AG04450 (cell line): Measurements from ENCODE around the gene MYO1A. TPM values are rescaled to one million over a fixed set of nuclear protein-coding genes. Genes with fewer than 3 reads are reported as not detected.

Source experiments
- CTCF ChIA-PET: fragments of 300-600, 350-600 bp; formaldehyde crosslinking; extraction: SDS; loops from one replicate; lab custom pipeline; 2022; ENCODE audit warnings: antibody characterized with exemption, inconsistent platforms; lab: Charles Lee
- POLR2A ChIA-PET: fragments of 350-600 bp; formaldehyde crosslinking; extraction: SDS; loops from one replicate; lab custom pipeline; 2021; ENCODE audit warnings: antibody characterized with exemption, inconsistent platforms; lab: Yijun Ruan, JAX
- DNase-seq: peaks from one replicate; pipeline ENCODE4 v3.0.0-alpha.2; 2011; ENCODE audit warnings: low read depth, low spot score
- H3K27ac ChIP-seq: one replicate; pipeline ENCODE4 v1.5.1; 2012; ENCODE audit warnings: low read depth, low read length, control low read depth
- H3K27me3 ChIP-seq: one replicate; pipeline ENCODE4 v1.6.0; 2012; ENCODE audit warnings: low read length; ENCODE audit not compliant: control insufficient read depth, insufficient read depth
- H3K4me3 ChIP-seq: 2 replicates; pipeline ENCODE4 v1.5.1; 2011; ENCODE audit warnings: mild to moderate bottlenecking, low read depth, low read length, control low read depth
- H3K9me3 ChIP-seq: 2 replicates; pipeline ENCODE4 v1.5.1; 2012; ENCODE audit warnings: low read length; ENCODE audit not compliant: control insufficient read depth, insufficient read depth
- CTCF ChIP-seq: IDR thresholded peaks from 2 replicates; pipeline ENCODE4 v1.5.1; 2011; ENCODE audit warnings: low read depth, low read length, control low read depth, inconsistent platforms
- polyA minus RNA-seq: library from RNA; depleted of rRNA, polyadenylated mRNA; stranded (reverse); fragments of >200 nt; gene quantifications from 2 replicates; pipeline ENCODE4 v1.2.3, GENCODE V29; 2011; rRNA and poly(A)+ RNA removed
- polyA plus RNA-seq: library from polyadenylated mRNA; depleted of rRNA; stranded (reverse); fragments of >200 nt; gene quantifications from 2 replicates; pipeline ENCODE4 v1.2.3, GENCODE V29; 2011; rRNA removed

The MYO1A gene
- polyA plus RNA-seq, result not detected in 2 replicates
- polyA minus RNA-seq, result 0.04 TPM in 1 of 2 replicates, not detected in the other

- TF ChIP-seq CTCF, result no peak
- CTCF ChIA-PET, result interaction anchor here (1.4 to 2.4 kb wide), 4 partner anchors 11 to 43 kb away, joined by 5 to 9 read pairs (median 6); partner anchors contain the start of gene ZBTB39
- POLR2A ChIA-PET, result no interaction called here
- Histone ChIP-seq H3K27ac (no peak within 1 kb of the TSS), H3K27me3 (peaks cover 8% of the 10 kb centered on the region), H3K9me3 (no peaks in the 10 kb centered on the region), H3K4me3 (no peak within 1 kb of the TSS)
- DNase-seq, result no peak
Observed at GRCh38 chr12:57049890-57050289, at the start of gene MYO1A. Gene MYO1A (minus strand): TSS chr12:57050129. CDS start chr12:57048323, 1,806 bp downstream.

- Histone ChIP-seq H3K4me3 (no peak overlapping the region), H3K9me3 (no peaks in the 10 kb centered on the region), H3K27ac (no peak overlapping the region), H3K27me3 (no peaks in the 10 kb centered on the region)
- CTCF ChIA-PET, result interaction anchor here (2.5 to 2.6 kb wide), 2 partner anchors 13 to 77 kb away, joined by 9 to 10 read pairs; partner anchors contain the start of gene STAT6
- POLR2A ChIA-PET, result interaction anchor here (0.8 to 13.0 kb wide), 2 partner anchors 8 to 11 kb away, joined by 3 to 258 read pairs; partner anchors contain the start of gene STAT6
- no peak for DNase-seq
- TF ChIP-seq CTCF, result no peak
Observed at GRCh38 chr12:57099047-57099714, 49.3 kb upstream of the MYO1A start.

GRCh38 chr12:57098546-57098945 lies 48.6 kb upstream of the MYO1A start:
- CTCF ChIA-PET, result interaction anchor here (1.0 to 2.6 kb wide), 3 partner anchors 13 to 77 kb away, joined by 3 to 10 read pairs (median 9); partner anchors contain the start of gene STAT6
- Histone ChIP-seq H3K27ac (no peak overlapping the region), H3K4me3 (no peak overlapping the region), H3K9me3 (no peaks in the 10 kb centered on the region), H3K27me3 (no peaks in the 10 kb centered on the region)
- POLR2A ChIA-PET, result interaction anchor here (13.0 kb wide), 1 partner anchor 9 kb away, joined by 258 read pairs; the partner anchor contains the start of gene STAT6
- no peak for DNase-seq
- TF ChIP-seq CTCF, result no peak

GRCh38 chr12:57097554-57097835 lies 47.6 kb upstream of the MYO1A start:
- ChIA-PET CTCF (interaction anchor here (0.6 to 1.7 kb wide), 4 partner anchors 15 to 461 kb away, joined by 3 to 8 read pairs (median 6); no protein-coding TSS in a partner anchor), POLR2A (interaction anchor here (1.7 to 13.0 kb wide), 2 partner anchors 9 to 10 kb away, joined by 6 to 258 read pairs; partner anchors contain the start of gene STAT6)
- TF ChIP-seq CTCF, result no peak
- H3K27ac ChIP-seq, result no peak overlapping the region
- no peaks in the 10 kb centered on the region for H3K27me3 ChIP-seq
- no peak for DNase-seq
- no peaks in the 10 kb centered on the region for H3K9me3 ChIP-seq
- H3K4me3 ChIP-seq, result no peak overlapping the region
